KMS-11 (cell line): Measurements from ENCODE around the gene PLEKHN1.

Experiments
- H2AFZ ChIP-seq: fragments of 200-600 bp; sonication (generic); 2 replicates; pipeline ENCODE4 v1.6.1; 2016; ENCODE audit warnings: antibody characterized with exemption, mixed run types, low read depth
- H3K27ac ChIP-seq: fragments of 200-600 bp; sonication (generic); 2 replicates; pipeline ENCODE4 v1.6.1; 2016; ENCODE audit warnings: mild to moderate bottlenecking, mixed run types
- H3K27me3 ChIP-seq: fragments of 200-600 bp; sonication (generic); 2 replicates; pipeline ENCODE4 v1.6.1; 2017; ENCODE audit warnings: mild to moderate bottlenecking, low read depth, mixed run types, moderate library complexity; ENCODE audit not compliant: insufficient read depth
- H3K36me3 ChIP-seq: fragments of 200-600 bp; sonication (generic); 2 replicates; pipeline ENCODE4 v1.6.1; 2017; ENCODE audit warnings: mild to moderate bottlenecking, mixed run types; ENCODE audit not compliant: insufficient read depth
- H3K4me1 ChIP-seq: fragments of 200-600 bp; sonication (generic); 2 replicates; pipeline ENCODE4 v1.6.1; 2016; ENCODE audit warnings: mild to moderate bottlenecking, low read depth, mixed run types; ENCODE audit not compliant: poor library complexity, severe bottlenecking
- H3K4me2 ChIP-seq: fragments of 200-600 bp; sonication (generic); 2 replicates; pipeline ENCODE4 v1.7.0; 2016; ENCODE audit warnings: mild to moderate bottlenecking, mixed run types
- H3K4me3 ChIP-seq: fragments of 200-600 bp; sonication (generic); IDR thresholded peaks from 2 replicates; pipeline ENCODE4 v1.6.1; 2017; ENCODE audit warnings: low read depth, low read length, mixed read lengths; ENCODE audit not compliant: insufficient read depth
- H3K79me2 ChIP-seq: fragments of 200-600 bp; sonication (generic); 2 replicates; pipeline ENCODE4 v1.6.1; 2016; ENCODE audit warnings: low read depth, mixed run types; ENCODE audit not compliant: insufficient read depth
- H3K9ac ChIP-seq: fragments of 200-600 bp; sonication (generic); 2 replicates; pipeline ENCODE4 v1.6.1; 2016; ENCODE audit warnings: mild to moderate bottlenecking, mixed run types
- H4K20me1 ChIP-seq: fragments of 200-600 bp; sonication (generic); 2 replicates; pipeline ENCODE4 v1.6.1; 2016; ENCODE audit warnings: mild to moderate bottlenecking, mixed run types; ENCODE audit not compliant: insufficient read depth
- CTCF ChIP-seq: fragments of 200-600 bp; sonication (generic); conservative IDR thresholded peaks from 2 replicates; pipeline ENCODE4 v1.6.1; 2017; ENCODE audit warnings: low read depth, mild to moderate bottlenecking, antibody characterized with exemption, low read length, moderate library complexity, mixed read lengths

PLEKHN1 gene

DNA sequence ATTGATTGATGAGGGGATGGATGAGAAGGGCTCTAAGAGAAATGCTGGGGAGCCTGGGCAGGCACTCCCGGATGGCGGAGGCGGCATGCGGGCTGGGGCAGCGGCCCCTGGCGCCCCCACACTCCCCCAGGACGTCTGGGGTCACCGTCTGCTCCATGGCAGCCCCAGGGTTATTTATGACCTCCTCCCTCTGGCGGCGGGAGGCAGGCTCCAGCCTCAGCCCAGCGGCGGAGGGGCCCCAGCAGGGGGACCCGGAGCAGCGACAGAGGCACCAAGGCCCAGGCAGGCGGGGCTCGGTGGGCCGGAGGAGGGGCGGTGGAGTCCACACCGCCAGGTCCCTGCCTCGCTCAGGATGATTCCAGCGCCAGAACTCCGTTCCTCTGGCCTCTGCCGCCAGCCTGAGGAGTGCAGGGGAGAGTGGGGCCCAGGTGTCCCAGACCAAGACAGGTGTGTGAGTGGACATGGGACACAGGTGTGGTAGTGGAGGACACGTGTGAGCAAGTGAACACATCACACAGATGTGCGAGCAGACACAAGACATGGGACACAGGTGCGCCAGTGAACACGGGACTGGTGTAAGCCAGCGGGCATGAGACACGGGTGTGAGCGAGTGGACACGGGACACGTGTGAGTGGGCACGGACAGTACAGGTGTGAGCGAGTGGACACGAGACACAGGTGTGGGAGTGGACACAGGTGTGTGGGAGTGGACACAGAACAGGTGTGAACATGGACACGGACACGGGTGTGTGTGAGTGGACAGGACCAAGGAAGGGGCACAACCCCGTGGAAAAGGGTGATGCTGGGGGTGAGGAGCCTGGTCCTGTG, 45.1 kb upstream of the PLEKHN1 start:
- Histone ChIP-seq H3K9ac (no peak overlapping the region), H3K27ac (no peak overlapping the region), H3K27me3 (peaks cover 97% of the 10 kb centered on the region), H3K4me2 (peak overlapping the region; percentile 58), H2AFZ (peak overlapping the region; percentile 19; the same call in 1 of the 2 replicates), H3K4me3 (peak overlapping the region; percentile 55), H3K36me3 (no peaks in the 10 kb centered on the region), H3K79me2 (no peaks in the 10 kb centered on the region), H3K4me1 (peaks cover 31% of the 10 kb centered on the region), H4K20me1 (no peaks in the 10 kb centered on the region)
- TF ChIP-seq CTCF: peak; percentile 47

DNA sequence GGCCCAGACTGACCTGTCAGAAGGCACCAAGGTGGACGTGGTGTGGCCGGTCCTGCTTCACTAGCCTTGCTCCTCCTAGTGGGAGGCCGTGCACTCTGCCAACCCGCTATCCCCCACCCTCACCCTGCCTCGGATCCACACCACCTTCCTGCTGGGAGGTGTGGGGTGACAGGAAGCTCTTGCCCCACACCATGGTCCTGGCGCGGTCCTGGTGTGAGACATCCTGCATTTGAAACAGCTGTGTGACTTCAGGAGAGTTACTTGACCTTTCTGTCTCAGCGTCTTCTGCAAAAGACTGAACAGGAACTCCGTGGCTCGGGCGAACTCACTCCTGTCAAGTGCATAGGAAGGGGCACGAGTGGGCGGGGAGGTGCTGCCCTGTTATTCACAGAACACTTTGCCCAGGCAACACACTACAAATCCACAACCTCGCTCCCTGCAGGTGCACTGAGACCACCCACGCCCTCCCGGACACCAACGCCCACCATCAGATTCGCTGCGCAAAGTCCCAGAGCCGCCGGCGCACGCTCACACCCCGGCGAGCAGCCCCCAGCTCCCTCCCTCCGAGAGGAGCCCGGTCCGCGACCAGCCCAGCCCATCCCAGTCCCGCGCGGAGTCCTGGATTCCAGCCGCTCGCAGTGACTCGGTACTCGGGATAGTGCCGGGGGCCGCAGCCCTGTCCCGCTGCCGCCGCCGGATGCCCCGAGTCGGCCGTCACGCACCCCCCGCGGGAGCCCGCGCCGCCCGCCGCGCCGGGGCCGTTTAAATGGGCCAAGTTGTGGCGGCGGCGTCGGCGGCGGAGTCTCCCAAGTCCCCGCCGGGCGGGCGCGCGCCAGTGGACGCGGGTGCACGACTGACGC, 42.9 kb upstream of the PLEKHN1 start, which contains the start of gene SAMD11:
Gene SAMD11 (plus strand): TSS at position 793 of the 860 bp plus-strand sequence. CDS start 509 bp downstream, outside the sequence.
- Histone ChIP-seq H3K9ac (no peak within 1 kb of the TSS), H3K4me3 (no peak within 1 kb of the TSS), H3K27ac (no peak within 1 kb of the TSS), H3K4me1 (peaks cover 31% of the 10 kb centered on the region), H4K20me1 (no peaks in the 10 kb centered on the region), H3K4me2 (peak within 1 kb of the TSS; percentile 51; the same call in 1 of the 2 replicates), H3K36me3 (no peaks in the 10 kb centered on the region), H3K27me3 (peaks cover 96% of the 10 kb centered on the region), H3K79me2 (no peaks in the 10 kb centered on the region), H2AFZ (peak within 1 kb of the TSS; percentile 22)
- TF ChIP-seq CTCF: no peak

DNA sequence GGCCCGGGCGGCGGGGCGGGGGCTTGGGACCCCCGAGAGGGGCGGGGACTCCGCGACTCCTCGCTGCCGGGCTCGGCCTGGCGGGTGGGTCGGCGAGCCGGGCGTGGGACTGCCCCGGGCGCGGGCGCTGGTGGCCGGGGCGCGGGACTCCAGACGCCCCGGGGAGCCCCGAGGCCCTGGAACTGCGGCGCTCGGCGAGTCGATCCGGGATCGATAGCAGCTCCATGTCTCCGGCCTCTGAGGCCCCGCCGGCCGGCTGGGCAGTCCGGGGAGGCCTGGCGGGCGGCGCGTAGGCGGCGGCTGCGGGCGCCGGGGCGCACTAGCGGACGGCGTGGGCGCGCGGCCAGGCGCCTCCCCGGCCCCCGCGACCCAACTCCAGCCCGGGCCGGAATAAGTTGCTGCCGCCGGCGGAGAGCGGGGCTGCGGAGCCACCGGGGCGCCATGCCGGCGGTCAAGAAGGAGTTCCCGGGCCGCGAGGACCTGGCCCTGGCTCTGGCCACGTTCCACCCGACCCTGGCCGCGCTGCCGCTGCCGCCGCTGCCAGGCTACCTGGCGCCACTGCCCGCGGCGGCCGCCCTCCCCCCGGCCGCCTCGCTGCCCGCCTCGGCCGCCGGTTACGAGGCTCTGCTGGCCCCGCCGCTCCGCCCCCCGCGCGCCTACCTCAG, 42.2 kb upstream of the PLEKHN1 start:
- Histone ChIP-seq H2AFZ (no peak overlapping the region; the same call in 1 of the 2 replicates), H3K27me3 (peaks cover 96% of the 10 kb centered on the region), H3K36me3 (no peaks in the 10 kb centered on the region), H3K4me1 (peaks cover 31% of the 10 kb centered on the region), H3K27ac (no peak overlapping the region), H3K4me2 (no peak overlapping the region; the same call in 1 of the 2 replicates), H3K9ac (no peak overlapping the region), H4K20me1 (no peaks in the 10 kb centered on the region), H3K79me2 (no peaks in the 10 kb centered on the region), H3K4me3 (no peak overlapping the region)
- TF ChIP-seq CTCF: no peak
